GM12892 (cell line): ENCODE measurements around the gene ADK.
"Not testable (repeated sequence)": the region's sequence is repeated elsewhere in the genome, so short reads cannot be mapped to it uniquely, and the experiment has no call there.

ENCODE experiments used
- DNase-seq: peaks from one replicate; pipeline ENCODE4 v3.0.0; 2011; ENCODE audit not compliant: insufficient read length
- FAIRE-seq: peaks from 2 replicates; lab custom pipeline; 2011; peaks lifted over from hg19 to GRCh38; lab: Jason Lieb, UNC
- POLR2A ChIP-seq: IDR thresholded peaks from 2 replicates; pipeline ENCODE4 v1.6.1; 2011; ENCODE audit warnings: low read depth, low read length, control low read depth
- POLR2AphosphoS5 ChIP-seq: IDR thresholded peaks from 2 replicates; pipeline ENCODE4 v1.6.1; 2011; ENCODE audit warnings: low read depth, low read length, control low read depth
- TAF1 ChIP-seq: IDR thresholded peaks from 2 replicates; pipeline ENCODE4 v1.6.1; 2011; ENCODE audit warnings: low read depth, mild to moderate bottlenecking, control low read depth, low read length, borderline replicate concordance

Gene ADK

DNA sequence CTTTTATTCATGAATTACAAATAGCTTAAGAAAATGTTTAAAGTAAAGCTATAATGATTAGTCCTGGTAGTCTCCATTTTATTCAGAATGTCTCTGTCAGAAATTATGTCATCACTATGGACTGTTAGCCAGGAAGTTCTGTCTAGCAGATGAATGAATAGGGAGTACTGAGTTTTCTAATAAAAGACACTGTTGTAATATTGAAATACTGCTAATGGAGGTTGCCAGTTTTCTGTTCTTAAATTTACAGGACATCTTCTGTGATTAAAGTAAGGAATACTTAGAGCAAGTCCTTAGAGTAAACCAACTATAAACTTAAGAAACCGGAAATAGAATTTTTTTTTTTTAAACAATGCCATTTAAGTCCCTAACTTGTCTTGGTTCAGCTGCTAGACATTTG lies 309.8 kb downstream of the ADK start:
- DNase-seq: no peak
- no peak for TF ChIP-seq TAF1
- no peak for TF ChIP-seq POLR2AphosphoS5
- no peak for TF ChIP-seq POLR2A
- FAIRE-seq: no peak

DNA sequence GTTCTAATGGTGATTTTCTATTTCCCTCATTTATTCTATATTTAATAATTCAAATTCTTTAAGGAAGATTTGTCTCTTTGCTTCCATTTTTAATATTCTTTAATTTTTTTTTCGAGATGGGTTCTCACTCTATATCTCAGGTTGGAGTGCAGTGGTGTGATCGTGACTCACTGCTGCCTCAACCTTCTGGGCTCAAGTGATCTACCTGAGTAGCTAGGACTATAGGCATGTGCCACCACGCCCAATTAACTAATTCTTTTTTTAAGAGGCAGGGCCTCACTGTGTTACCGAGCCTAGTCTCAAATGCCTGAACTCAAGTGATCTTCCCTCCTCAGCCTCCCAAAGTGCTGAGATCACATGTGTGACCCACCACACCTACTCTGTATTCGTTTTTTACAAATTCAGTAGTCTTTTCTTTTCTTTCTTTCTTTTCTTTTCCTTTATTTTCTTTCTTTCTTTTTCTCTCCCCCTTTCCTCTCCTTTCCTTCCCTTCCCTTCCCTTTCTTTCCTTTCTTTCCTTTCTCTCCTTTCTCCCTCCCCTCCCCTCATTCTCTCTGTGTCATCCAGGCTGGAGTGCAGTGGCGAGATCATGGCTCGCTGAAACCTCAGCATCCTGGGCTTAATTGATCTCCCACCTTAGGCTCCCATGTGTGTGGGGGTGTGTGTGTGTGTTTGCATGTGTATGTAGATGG lies 323.1 kb downstream of the ADK start:
- FAIRE-seq: no peak
- TF ChIP-seq POLR2A (no peak), POLR2AphosphoS5 (no peak), TAF1 (no peak)
- no peak for DNase-seq

DNA sequence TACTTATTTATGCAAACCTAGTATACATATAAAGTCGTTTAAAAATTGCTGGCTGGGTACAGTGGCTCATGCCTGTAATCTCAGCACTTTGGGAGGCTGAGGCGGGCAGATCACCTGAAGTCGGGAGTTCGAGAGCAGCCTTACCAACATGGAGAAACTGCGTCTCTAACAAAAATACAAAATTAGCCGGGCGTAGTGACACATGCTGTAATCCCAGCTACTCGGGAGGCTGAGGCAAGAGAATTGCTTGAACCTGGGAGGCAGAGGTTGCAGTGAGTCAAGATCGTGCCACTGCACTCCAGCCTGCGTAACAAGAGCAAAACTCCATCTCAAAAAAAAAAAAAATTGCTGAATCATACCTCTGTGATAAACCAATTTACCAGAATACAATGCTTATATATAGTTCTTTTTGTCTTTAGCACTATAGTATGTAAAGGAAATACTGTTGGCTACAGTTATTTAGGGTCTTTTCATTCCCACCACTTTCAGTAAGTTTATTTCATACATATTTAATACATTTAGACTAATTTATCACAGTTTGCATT lies 325.2 kb downstream of the ADK start:
- not testable (repeated sequence) for FAIRE-seq, DNase-seq

DNA sequence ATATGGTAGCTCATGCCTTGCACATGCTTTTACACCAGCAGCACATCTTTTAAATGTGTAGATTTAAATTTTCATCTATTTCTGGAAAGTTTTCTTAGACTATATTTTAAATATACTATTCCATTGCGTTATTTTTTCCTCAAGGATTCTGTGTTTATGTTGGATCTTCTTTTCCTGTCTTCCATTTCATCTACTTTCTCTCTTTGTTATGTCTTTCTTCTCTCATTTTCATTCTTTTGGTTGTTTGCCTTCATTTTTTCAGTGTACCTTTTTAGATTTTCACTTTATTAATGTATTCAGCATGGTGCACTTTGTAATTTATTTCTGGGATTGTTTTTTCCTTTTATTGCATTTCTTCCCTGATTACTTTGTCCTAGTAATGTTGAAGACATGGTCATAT lies 329.8 kb downstream of the ADK start:
- TF ChIP-seq POLR2AphosphoS5 (no peak), POLR2A (no peak), TAF1 (no peak)
- FAIRE-seq (peak; percentile 65), DNase-seq (no peak)

DNA sequence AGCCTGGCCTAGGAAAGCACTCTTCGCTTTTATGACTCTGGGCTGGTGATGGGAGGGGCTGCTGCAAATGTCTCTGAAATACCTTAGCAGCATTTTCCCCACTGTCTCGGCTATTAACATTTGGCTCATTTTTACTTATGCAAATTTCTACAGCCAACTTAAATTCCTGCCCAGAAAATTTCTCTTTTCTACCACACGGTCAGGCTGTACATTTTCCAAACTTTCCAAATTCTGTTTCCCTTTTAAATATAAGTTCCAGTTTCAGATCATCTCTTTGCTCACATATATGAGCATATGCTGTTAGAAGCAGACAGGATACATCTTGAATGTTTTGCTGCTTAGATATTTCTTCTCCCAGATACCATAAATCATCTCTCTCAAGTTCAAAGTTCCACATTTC lies 332.3 kb downstream of the ADK start:
- DNase-seq (no peak), FAIRE-seq (no peak)

DNA sequence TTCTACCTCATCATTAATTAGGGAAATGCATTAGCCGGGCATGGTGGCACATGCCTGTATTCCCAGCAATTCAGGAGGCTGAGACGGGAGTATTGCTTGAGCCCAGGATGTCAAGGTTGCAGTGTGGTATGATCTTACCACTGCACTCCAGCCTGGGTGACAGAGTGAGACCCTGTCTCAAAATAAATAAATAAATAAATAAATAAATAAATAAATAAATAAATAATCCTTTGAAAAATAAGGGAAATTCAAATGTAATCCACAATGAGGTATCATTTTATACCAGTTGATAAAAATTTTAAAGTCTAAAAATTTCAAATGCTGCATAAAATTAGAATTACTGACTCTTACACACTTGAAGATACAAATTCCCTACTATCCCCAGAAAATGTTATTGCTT lies 334.3 kb downstream of the ADK start:
- no peak for FAIRE-seq
- TF ChIP-seq POLR2A (no peak), TAF1 (no peak), POLR2AphosphoS5 (no peak)

More for the DNA sequence above, 332.3 kb downstream of the ADK start:
- TF ChIP-seq TAF1 (no peak), POLR2AphosphoS5 (no peak), POLR2A (no peak)

DNA sequence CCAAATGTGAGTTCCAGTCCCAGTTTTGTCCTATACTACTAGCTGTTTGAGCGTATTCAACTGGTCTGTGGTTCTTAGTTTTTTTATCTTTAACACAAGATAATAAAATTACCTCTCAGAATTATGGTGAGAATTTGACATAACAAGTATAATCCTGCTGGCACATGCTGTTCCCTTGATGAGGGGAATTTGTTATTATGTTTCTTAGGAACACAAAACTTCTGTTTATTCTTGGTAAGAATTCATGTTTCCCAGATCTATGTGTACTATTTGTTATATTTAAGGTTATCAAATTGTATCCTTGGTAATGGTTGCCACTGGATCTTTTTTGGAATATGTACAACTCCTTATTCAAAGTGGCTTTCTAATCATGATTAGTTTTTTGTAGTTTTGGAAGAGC lies 335.6 kb downstream of the ADK start:
- TF ChIP-seq POLR2AphosphoS5 (no peak), POLR2A (no peak), TAF1 (no peak)
- DNase-seq (no peak), FAIRE-seq (peak; percentile 9)

More for the DNA sequence above, 334.3 kb downstream of the ADK start:
- no peak for DNase-seq

DNA sequence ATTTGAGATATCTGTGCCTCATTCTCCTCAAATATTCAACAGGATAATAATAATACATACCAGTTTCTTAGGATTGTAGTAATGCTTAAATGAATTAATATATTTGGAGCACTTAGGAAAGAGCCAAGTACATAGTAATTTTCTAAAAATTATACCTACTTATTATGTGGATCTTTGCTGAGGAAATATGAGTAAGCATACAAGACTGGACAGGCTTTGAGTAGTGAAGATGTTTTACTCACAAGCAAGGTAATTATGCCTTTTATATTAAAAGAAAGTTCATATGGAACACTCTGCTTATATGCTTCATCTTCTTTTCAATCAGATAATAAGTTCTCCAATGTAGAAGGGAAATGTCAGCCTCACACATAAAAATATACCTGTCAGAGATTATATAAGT lies 337.9 kb downstream of the ADK start:
- no peak for DNase-seq
- no peak for FAIRE-seq
- no peak for TF ChIP-seq POLR2AphosphoS5
- no peak for TF ChIP-seq POLR2A

DNA sequence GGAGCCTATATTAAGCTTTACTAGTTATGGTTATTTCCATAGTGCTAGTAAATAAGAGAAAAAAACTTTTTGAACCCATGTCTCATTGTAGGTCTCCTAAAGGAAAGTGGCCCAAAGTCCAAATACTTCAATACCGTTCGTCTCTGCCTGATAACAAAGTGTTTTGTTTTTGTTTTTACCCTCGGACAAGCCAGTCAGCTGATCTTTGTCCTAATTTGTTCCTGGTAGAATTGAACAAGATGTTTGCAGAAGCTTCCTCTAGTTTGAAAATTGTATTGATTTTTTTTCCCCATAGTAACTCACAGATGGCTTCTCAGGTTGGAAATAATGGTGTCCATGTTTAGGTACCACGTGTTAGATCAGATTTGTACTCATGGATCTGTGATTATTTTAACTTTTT lies 339.5 kb downstream of the ADK start:
- FAIRE-seq (no peak), DNase-seq (no peak)
- no peak for TF ChIP-seq TAF1
- TF ChIP-seq POLR2AphosphoS5: no peak
- no peak for TF ChIP-seq POLR2A

DNA sequence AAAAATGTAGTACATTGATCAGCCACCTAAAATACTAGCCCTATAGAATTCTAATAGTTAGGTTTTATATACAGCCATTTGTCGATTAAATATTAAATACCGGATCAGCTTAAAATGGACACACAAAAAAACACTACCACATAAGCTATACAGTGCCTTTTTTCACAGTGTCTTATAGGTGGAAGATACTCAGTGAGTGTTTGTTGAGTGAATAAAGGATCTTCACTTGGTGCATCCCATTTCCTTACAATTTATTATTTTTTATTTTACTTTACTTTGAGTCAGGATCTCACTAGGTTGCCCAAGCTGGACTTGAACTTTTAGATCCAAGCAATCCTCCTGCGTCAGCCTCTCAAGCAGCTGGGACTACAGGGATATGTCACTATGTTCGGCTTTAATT lies 340.0 kb downstream of the ADK start:
- TF ChIP-seq POLR2A: no peak
- TF ChIP-seq TAF1: no peak
- no peak for TF ChIP-seq POLR2AphosphoS5
- DNase-seq: no peak
- FAIRE-seq: no peak

DNA sequence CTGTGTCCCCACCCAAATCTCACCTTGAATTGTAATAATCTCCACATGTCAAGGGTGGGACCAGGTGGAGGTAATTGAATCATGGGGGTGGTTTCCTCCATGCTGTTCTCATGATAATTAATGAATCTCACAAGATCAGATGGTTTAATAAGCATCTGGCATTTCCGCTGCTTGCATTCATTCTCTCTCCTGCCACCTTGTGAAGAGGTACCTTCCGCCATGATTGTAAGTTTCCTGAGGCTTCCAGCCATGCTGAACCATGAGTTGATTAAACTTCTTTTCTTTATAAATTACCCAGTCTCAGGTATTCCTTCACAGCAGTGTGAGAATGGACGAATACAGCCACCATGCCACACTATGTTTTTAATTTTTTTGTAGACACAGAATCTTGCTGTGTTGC lies 345.3 kb downstream of the ADK start:
- DNase-seq: not testable (repeated sequence)

DNA sequence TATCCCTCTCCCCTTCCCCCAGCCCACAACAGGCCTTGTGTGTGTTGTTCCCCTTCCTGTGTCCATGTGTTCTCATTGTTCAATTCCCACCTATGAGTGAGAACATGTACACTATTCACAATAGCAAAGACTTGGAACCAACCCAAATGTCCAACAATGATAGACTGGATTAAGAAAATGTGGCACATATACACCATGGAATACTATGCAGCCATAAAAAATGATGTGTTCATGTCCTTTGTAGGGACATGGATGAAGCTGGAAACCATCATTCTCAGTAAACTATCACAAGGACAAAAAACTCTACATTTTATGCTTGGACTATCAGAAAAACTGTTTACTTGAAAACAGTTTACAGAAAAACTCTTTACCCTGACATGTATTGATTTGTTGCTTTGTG lies 347.6 kb downstream of the ADK start:
- DNase-seq, FAIRE-seq: not testable (repeated sequence)

More for the DNA sequence above, 345.3 kb downstream of the ADK start:
- FAIRE-seq: not testable (repeated sequence)

DNA sequence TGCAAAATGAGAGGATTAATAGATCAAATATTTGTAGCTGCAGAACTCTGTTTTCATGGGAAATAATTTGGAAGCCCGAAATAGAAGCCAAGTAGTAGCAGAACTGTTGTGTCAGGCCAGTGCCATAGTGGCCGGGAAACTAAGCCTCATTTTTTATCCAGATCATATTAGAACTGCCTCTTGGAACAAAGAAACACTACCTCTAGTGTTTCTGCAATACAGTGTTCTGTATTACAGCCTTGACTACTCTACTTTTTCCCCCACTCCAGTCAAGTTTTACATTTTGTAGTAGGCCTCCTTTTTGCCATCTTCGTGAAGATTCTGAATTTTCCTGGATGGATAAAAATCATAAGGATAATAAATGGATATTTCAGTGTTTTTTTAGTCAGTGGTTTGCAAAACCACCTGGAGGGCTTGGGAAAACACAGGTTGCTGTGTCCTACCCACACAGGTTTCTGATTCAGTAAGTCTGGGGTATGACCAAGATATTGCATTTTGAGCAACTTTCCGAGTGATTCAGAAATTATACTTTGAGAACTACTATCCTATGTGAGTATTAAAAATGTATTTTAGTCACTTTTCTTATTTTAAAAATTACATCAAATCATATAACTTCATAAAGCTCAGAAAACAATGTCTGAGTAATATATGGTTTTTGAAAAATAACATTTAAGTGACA lies 349.1 kb downstream of the ADK start:
- no peak for FAIRE-seq
- TF ChIP-seq POLR2AphosphoS5: no peak
- TF ChIP-seq TAF1: no peak
- no peak for TF ChIP-seq POLR2A
- no peak for DNase-seq

DNA sequence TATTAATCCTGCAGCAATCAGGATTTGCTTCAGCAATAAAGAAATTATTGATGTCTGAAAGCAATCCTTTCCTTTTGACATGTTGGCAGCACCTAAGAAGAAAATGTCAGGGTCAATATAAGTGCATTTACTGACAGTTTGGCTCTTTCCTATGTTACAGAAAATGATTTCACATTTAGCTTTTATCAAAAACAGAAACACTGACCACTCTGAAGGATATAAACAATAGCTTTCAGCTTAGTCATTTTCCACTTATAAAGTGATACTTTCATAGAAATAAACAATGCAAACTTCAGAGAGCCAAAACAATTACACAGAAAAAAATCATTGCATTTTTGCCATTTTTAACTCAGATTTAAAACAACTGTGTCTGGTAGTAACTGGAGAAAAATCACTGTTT lies 349.8 kb downstream of the ADK start:
- FAIRE-seq: peak; percentile 79
- TF ChIP-seq POLR2A (no peak), TAF1 (no peak), POLR2AphosphoS5 (no peak)
- no peak for DNase-seq
